HepG2 (cell line): ENCODE results near the gene VARS1. TPM values are rescaled to one million over a fixed set of nuclear protein-coding genes. Genes with fewer than 3 reads are reported as not detected.

Source experiments
- AFF4 ChIP-seq: sonication (generic); formaldehyde crosslinking; IDR thresholded peaks from 2 replicates; pipeline ENCODE4 v1.4.0; 2020; ENCODE audit warnings: missing genetic modification reagents
- CENPT ChIP-seq: sonication (generic); formaldehyde crosslinking; IDR thresholded peaks from 2 replicates; pipeline ENCODE4 v1.8.0; 2022; ENCODE audit warnings: low read depth, mild to moderate bottlenecking, moderate library complexity, missing genetic modification reagents
- HMG20B ChIP-seq: conservative IDR thresholded peaks from 2 replicates; pipeline ENCODE4 v1.6.1; 2016; ENCODE audit warnings: missing genetic modification reagents, missing compliant biosample characterization
- MEIS2 ChIP-seq: sonication (generic); formaldehyde crosslinking; IDR thresholded peaks from 2 replicates; pipeline ENCODE4 v1.9.0; 2021; ENCODE audit warnings: mild to moderate bottlenecking, missing genetic modification reagents
- NCOA2 ChIP-seq: sonication (generic); formaldehyde crosslinking; IDR thresholded peaks from 2 replicates; pipeline ENCODE4 v1.8.0; 2022; ENCODE audit warnings: inconsistent platforms
- NFKB2 ChIP-seq: sonication (generic); formaldehyde crosslinking; IDR thresholded peaks from 2 replicates; pipeline ENCODE4 v1.4.0; 2020; ENCODE audit warnings: missing genetic modification reagents, borderline replicate concordance
- SSRP1 ChIP-seq: IDR thresholded peaks from 2 replicates; pipeline ENCODE4 v1.6.1; 2016; ENCODE audit warnings: control low read depth
- THAP8 ChIP-seq: sonication (generic); formaldehyde crosslinking; IDR thresholded peaks from 2 replicates; pipeline ENCODE4 v1.5.1; 2020; ENCODE audit warnings: missing genetic modification reagents, mild to moderate bottlenecking, borderline replicate concordance
- U2AF2 ChIP-seq: fragments of 200-400 bp; formaldehyde crosslinking; IDR thresholded peaks from 2 replicates; pipeline ENCODE4 v1.6.1; 2017; ENCODE audit warnings: low read depth, mild to moderate bottlenecking, low read length
- ZKSCAN5 ChIP-seq: sonication (generic); formaldehyde crosslinking; IDR thresholded peaks from 2 replicates; pipeline ENCODE4 v1.5.1; 2020; ENCODE audit warnings: mild to moderate bottlenecking, missing genetic modification reagents
- ZNF24 ChIP-seq: fragments of 450-650 bp; IDR thresholded peaks from 2 replicates; pipeline ENCODE4 v1.6.1; 2017; ENCODE audit warnings: antibody characterized with exemption, mild to moderate bottlenecking
- ZNF275 ChIP-seq: sonication (generic); formaldehyde crosslinking; IDR thresholded peaks from 2 replicates; pipeline ENCODE4 v1.8.0; 2022; ENCODE audit warnings: missing genetic modification reagents, mild to moderate bottlenecking, inconsistent platforms, borderline replicate concordance
- ZNF33B ChIP-seq: sonication (generic); formaldehyde crosslinking; IDR thresholded peaks from 2 replicates; pipeline ENCODE4 v1.5.1; 2020; ENCODE audit warnings: mild to moderate bottlenecking, missing genetic modification reagents
- ZNF503 ChIP-seq: sonication (generic); formaldehyde crosslinking; IDR thresholded peaks from 2 replicates; pipeline ENCODE4 v1.4.0; 2020; ENCODE audit warnings: missing genetic modification reagents
- ZNF616 ChIP-seq: sonication (generic); formaldehyde crosslinking; IDR thresholded peaks from 2 replicates; pipeline ENCODE4 v1.5.0; 2020; ENCODE audit warnings: low read depth, mild to moderate bottlenecking, missing genetic modification reagents
- ZNF7 ChIP-seq: IDR thresholded peaks from 2 replicates; pipeline ENCODE4 v1.6.1; 2016; ENCODE audit warnings: missing biosample characterization, missing genetic modification reagents
- ZNF761 ChIP-seq: sonication (generic); formaldehyde crosslinking; conservative IDR thresholded peaks from 2 replicates; pipeline ENCODE4 v1.4.0; 2020; ENCODE audit warnings: mild to moderate bottlenecking, missing genetic modification reagents
- polyA plus RNA-seq, 8 experiments: library from polyadenylated mRNA; depleted of rRNA in 3 of 8; stranded (reverse) in 7 of 8; unstranded in 1 of 8; fragments of >200 nt; fragmentation: Illumina TruSeq in 4 of 8; extraction: Trizol in 4 of 8; gene quantifications; 2 replicates each; pipeline versions ENCODE4 v1.2.1 to v1.2.3, GENCODE V29; 2011 to 2016; ENCODE audit warnings: low read depth in 4 of 8, missing spikeins in 1 of 8, mixed read lengths in 1 of 8; ENCODE audit not compliant: insufficient read depth in 1 of 8
- total RNA-seq, 5 experiments: library from RNA; depleted of rRNA; stranded (reverse); fragments of >200 nt; fragmentation: Illumina TruSeq; extraction: Trizol; gene quantifications; 2 replicates each; pipeline ENCODE4 v1.2.3, GENCODE V29; 2016; ENCODE audit warnings: low read depth in 1 of 5
- TF ChIP-seq, protein P1 (sequence below): sonication (generic); formaldehyde crosslinking; IDR thresholded peaks from 2 replicates; pipeline ENCODE4 v1.4.0; 2020; ENCODE audit warnings: mild to moderate bottlenecking, missing genetic modification reagents
- TF ChIP-seq, protein P2 (sequence below): sonication (generic); formaldehyde crosslinking; IDR thresholded peaks from 2 replicates; pipeline ENCODE4 v1.8.0; 2022; ENCODE audit warnings: missing genetic modification reagents, low read depth, mild to moderate bottlenecking, borderline replicate concordance
- TF ChIP-seq, protein P3 (sequence below): sonication (generic); formaldehyde crosslinking; IDR thresholded peaks from 2 replicates; pipeline ENCODE4 v1.5.0; 2020; ENCODE audit warnings: missing genetic modification reagents

The VARS1 gene
- total and polyA plus RNA-seq, 2 of the 13 experiments (the other 11 are each of a cell fraction or from before 2014, with no cell fraction given), result 14.7 to 56.1 TPM

DNA sequence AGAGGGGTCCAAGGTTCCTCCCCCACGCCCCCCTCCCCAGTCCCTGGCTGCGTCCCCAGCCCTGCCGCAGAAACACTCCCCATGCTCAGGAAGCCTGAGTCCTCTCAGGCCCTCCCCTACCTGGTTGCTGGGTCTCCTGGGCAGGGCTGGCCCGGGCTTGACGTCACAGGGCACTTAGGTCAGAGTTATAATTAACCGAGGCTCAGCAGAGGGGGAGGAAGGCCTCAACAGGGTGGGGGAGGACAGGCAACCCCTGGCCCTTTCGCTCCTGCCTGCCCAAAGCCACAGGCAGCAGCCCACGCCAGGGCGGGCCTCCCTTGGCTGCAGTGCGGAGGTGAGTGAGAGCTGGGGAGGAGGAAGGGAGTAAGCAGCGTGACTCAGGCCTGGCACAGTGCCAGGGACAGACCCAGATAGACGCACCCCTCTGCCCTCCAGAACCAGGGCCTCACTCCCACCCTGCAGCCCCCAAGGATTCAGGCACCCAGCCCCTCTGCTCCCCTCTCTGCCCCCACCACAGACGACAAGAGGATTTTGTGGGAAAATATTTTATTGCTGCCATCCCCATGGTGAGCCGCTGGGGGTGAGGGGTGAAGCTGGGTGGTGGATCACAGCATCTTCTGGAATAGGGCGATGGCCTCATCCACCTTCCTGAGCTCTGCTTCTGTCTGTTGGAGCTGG is 18.4 kb downstream of the VARS1 start, which contains the start of gene VWA7 (continued):
- TF ChIP-seq AFF4 (CRISPR knock-in tag), result no peak
- TF ChIP-seq U2AF2, result 0 out of 2 replicates have a peak, but pooled peaks have one; percentile 3
- TF ChIP-seq ZNF761 (CRISPR knock-in tag), result no peak
- TF ChIP-seq ZKSCAN5, result peak; percentile 97
- TF ChIP-seq NFKB2 (CRISPR knock-in tag), result peak; percentile 16; the same call in 1 of the 2 replicates
- no peak for TF ChIP-seq ZNF616 (CRISPR knock-in tag)
- peak; percentile 16; the same call in 1 of the 2 replicates for TF ChIP-seq MEIS2 (CRISPR knock-in tag)
- TF ChIP-seq ZNF24, result no peak
- no peak for TF ChIP-seq CENPT (CRISPR knock-in tag)
- TF ChIP-seq, protein P1, sequence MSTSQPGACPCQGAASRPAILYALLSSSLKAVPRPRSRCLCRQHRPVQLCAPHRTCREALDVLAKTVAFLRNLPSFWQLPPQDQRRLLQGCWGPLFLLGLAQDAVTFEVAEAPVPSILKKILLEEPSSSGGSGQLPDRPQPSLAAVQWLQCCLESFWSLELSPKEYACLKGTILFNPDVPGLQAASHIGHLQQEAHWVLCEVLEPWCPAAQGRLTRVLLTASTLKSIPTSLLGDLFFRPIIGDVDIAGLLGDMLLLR (CRISPR knock-in tag), result peak; percentile 53; the same call in 1 of the 2 replicates
- no peak for TF ChIP-seq ZNF7
- TF ChIP-seq NCOA2 (CRISPR knock-in tag), result peak; percentile 65
- TF ChIP-seq THAP8 (CRISPR knock-in tag), result no peak
- TF ChIP-seq ZNF33B (CRISPR knock-in tag), result no peak
- TF ChIP-seq ZNF275 (CRISPR knock-in tag), result no peak
- no peak for TF ChIP-seq ZNF503 (CRISPR knock-in tag)
- TF ChIP-seq SSRP1 (CRISPR knock-in tag), result no peak; the same call in 1 of the 2 replicates
- TF ChIP-seq, protein P2, sequence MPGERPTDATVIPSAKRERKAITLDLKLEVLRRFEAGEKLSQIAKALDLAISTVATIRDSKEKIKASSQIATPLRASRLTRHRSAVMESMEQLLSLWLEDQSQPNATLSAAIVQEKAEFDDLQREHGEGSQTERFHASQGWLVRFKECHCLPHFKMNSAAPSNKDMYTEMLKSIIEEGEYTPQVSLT, result no peak
- peak; percentile 75 for TF ChIP-seq HMG20B (CRISPR knock-in tag)
- TF ChIP-seq, protein P3, sequence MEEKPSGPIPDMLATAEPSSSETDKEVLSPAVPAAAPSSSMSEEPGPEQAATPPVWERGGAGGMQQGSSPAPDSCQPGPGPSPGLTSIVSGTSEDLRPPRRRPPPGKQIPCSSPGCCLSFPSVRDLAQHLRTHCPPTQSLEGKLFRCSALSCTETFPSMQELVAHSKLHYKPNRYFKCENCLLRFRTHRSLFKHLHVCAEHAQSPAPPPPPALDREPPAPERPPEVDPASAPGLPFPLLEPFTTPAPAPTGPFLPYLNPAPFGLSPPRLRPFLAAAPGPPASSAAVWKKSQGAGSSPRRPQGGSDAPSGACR, result peak; percentile 94
